BJ (cell line): ENCODE data around the gene KDM6A. TPM values are rescaled to one million over a fixed set of nuclear protein-coding genes. Genes with fewer than 3 reads are reported as not detected.

Experiments
- CTCF ChIA-PET: fragments of 350-600 bp; formaldehyde crosslinking; extraction: SDS; loops from one replicate; lab custom pipeline; 2021; ENCODE audit warnings: antibody characterized with exemption, inconsistent platforms; lab: Yijun Ruan, JAX
- POLR2A ChIA-PET: fragments of 300-600 bp; sonication (Branson Sonifier 250); formaldehyde crosslinking; extraction: SDS; loops from one replicate; lab custom pipeline; 2021; ENCODE audit warnings: antibody characterized with exemption; lab: Charles Lee
- DNase-seq: peaks from one replicate; pipeline ENCODE4 v3.0.0-alpha.2; 2011; ENCODE audit warnings: low read depth
- H3K27me3 ChIP-seq: 2 replicates; pipeline ENCODE4 v1.6.0; 2011; ENCODE audit warnings: low read length; ENCODE audit not compliant: control insufficient read depth, insufficient read depth
- H3K36me3 ChIP-seq: 2 replicates; pipeline ENCODE4 v1.5.1; 2011; ENCODE audit warnings: low read length; ENCODE audit not compliant: control insufficient read depth, insufficient read depth
- H3K4me3 ChIP-seq: 2 replicates; pipeline ENCODE4 v1.5.1; 2011; ENCODE audit warnings: low read depth, mild to moderate bottlenecking, control low read depth, low read length
- polyA plus RNA-seq: library from polyadenylated mRNA; depleted of rRNA; stranded (reverse); fragments of >200 nt; gene quantifications from 2 replicates; pipeline ENCODE4 v1.2.3, GENCODE V29; 2011
- TF ChIP-seq, protein P1 (sequence below): IDR thresholded peaks from 2 replicates; pipeline ENCODE4 v1.5.1; 2011; ENCODE audit warnings: low read depth, mild to moderate bottlenecking, control low read depth, inconsistent platforms, low read length, moderate library complexity; ENCODE audit not compliant: insufficient read depth

The KDM6A gene
- polyA plus RNA-seq, 1 experiment, result 5.4 TPM

GRCh38 chrX:45017946-45018345 lies 145.0 kb downstream of the KDM6A start:
- TF ChIP-seq, protein P1, sequence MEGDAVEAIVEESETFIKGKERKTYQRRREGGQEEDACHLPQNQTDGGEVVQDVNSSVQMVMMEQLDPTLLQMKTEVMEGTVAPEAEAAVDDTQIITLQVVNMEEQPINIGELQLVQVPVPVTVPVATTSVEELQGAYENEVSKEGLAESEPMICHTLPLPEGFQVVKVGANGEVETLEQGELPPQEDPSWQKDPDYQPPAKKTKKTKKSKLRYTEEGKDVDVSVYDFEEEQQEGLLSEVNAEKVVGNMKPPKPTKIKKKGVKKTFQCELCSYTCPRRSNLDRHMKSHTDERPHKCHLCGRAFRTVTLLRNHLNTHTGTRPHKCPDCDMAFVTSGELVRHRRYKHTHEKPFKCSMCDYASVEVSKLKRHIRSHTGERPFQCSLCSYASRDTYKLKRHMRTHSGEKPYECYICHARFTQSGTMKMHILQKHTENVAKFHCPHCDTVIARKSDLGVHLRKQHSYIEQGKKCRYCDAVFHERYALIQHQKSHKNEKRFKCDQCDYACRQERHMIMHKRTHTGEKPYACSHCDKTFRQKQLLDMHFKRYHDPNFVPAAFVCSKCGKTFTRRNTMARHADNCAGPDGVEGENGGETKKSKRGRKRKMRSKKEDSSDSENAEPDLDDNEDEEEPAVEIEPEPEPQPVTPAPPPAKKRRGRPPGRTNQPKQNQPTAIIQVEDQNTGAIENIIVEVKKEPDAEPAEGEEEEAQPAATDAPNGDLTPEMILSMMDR, result no peak
- CTCF ChIA-PET, result no interaction called here
- DNase-seq, result no peak
- POLR2A ChIA-PET, result no interaction called here
- Histone ChIP-seq H3K4me3 (no peak overlapping the region), H3K27me3 (no peaks in the 10 kb centered on the region), H3K36me3 (no peaks in the 10 kb centered on the region; the same call in 1 of the 2 replicates)

DNA sequence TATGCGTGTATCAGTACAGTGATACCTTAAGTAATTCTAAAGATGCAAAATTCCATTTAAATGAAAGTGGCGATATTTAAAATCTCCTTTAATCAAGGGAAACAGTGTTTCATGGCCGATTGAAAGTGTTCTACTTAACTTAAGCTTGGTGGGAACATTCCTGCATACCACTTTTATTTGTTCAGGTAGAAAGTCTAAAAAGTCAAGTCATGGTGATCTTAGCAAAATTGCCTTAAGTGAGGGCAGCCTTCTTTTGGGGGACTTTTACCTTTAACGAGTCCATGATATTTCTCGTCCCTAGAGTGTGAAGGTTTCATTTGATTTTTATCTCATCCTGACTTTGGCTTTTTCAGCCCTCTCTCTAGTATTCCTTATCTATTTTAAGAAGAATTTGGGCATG lies 149.2 kb downstream of the KDM6A start:
- TF ChIP-seq, protein P1, result no peak
- Histone ChIP-seq H3K4me3 (no peak overlapping the region), H3K36me3 (no peaks in the 10 kb centered on the region), H3K27me3 (no peaks in the 10 kb centered on the region)
- DNase-seq, result no peak
- POLR2A ChIA-PET, result no interaction called here
- CTCF ChIA-PET, result no interaction called here

- no peaks in the 10 kb centered on the region for H3K36me3 ChIP-seq
- H3K27me3 ChIP-seq, result no peaks in the 10 kb centered on the region
- no peak for DNase-seq
- TF ChIP-seq, protein P1, result no peak
- POLR2A ChIA-PET, result no interaction called here
- H3K4me3 ChIP-seq, result no peak overlapping the region
- CTCF ChIA-PET, result no interaction called here
Measured at GRCh38 chrX:45024501-45024900, 151.5 kb downstream of the KDM6A start.

GRCh38 chrX:45026036-45026435 lies 153.0 kb downstream of the KDM6A start:
- CTCF ChIA-PET, result no interaction called here
- Histone ChIP-seq H3K4me3 (no peak overlapping the region), H3K27me3 (no peaks in the 10 kb centered on the region), H3K36me3 (no peaks in the 10 kb centered on the region)
- POLR2A ChIA-PET, result no interaction called here
- no peak for DNase-seq
- TF ChIP-seq, protein P1, result no peak

- CTCF ChIA-PET, result interaction anchor here (1.2 kb wide), 1 partner anchor 15 kb away, joined by 3 read pairs; no protein-coding TSS in a partner anchor
Measured at GRCh38 chrX:45031830-45032378, 158.9 kb downstream of the KDM6A start.

More at GRCh38 chrX:45031830-45032378, 158.9 kb downstream of the KDM6A start:
- no peak for DNase-seq
- Histone ChIP-seq H3K36me3 (no peaks in the 10 kb centered on the region), H3K27me3 (no peaks in the 10 kb centered on the region), H3K4me3 (no peak overlapping the region)
- TF ChIP-seq, protein P1, result no peak
- POLR2A ChIA-PET, result no interaction called here
